HUES6 (cell line): Measurements from ENCODE around the gene SFXN1.

Experiments used
- H3K27ac ChIP-seq: 2 replicates; pipeline ENCODE4 v1.7.0; 2013; ENCODE audit warnings: low read depth, mild to moderate bottlenecking, low read length, inconsistent platforms
- H3K27me3 ChIP-seq: 2 replicates; pipeline ENCODE4 v1.6.1; 2013; ENCODE audit warnings: low read length; ENCODE audit not compliant: control insufficient read depth, insufficient read depth
- H3K36me3 ChIP-seq: 2 replicates; pipeline ENCODE4 v1.6.1; 2013; ENCODE audit warnings: low read length; ENCODE audit not compliant: control insufficient read depth, insufficient read depth
- H3K4me1 ChIP-seq: 2 replicates; pipeline ENCODE4 v1.6.1; 2013; ENCODE audit warnings: low read length; ENCODE audit not compliant: control insufficient read depth, insufficient read depth
- H3K4me3 ChIP-seq: 2 replicates; pipeline ENCODE4 v1.5.1; 2013; ENCODE audit warnings: low read depth, low read length
- H3K9ac ChIP-seq: one replicate; pipeline ENCODE4 v1.6.1; 2013; ENCODE audit warnings: mild to moderate bottlenecking, low read length
- H3K9me3 ChIP-seq: 2 replicates; pipeline ENCODE4 v1.6.1; 2013; ENCODE audit warnings: low read depth, low read length; ENCODE audit not compliant: control insufficient read depth, insufficient read depth

The SFXN1 gene

GRCh38 chr5:175466700-175467318 lies 11.6 kb upstream of the SFXN1 start:
- Histone ChIP-seq H3K9me3 (peaks cover 2% of the 10 kb centered on the region), H3K4me3 (no peak overlapping the region), H3K4me1 (0 out of 2 replicates have a peak, but pooled peaks cover 3% of the 10 kb centered on the region), H3K27me3 (no peaks in the 10 kb centered on the region), H3K9ac (no peak overlapping the region), H3K27ac (no peak overlapping the region), H3K36me3 (no peaks in the 10 kb centered on the region)

- H3K27me3 ChIP-seq: no peaks in the 10 kb centered on the region
- H3K9ac ChIP-seq: no peak overlapping the region
- 0 out of 2 replicates have a peak, but pooled peaks cover 3% of the 10 kb centered on the region for H3K4me1 ChIP-seq
- no peak overlapping the region for H3K27ac ChIP-seq
- no peaks in the 10 kb centered on the region for H3K36me3 ChIP-seq
- no peaks in the 10 kb centered on the region for H3K9me3 ChIP-seq
- no peak overlapping the region for H3K4me3 ChIP-seq
Measured at GRCh38 chr5:175467983-175468690, 10.2 kb upstream of the SFXN1 start.

GRCh38 chr5:175468892-175469291 lies 9.5 kb upstream of the SFXN1 start:
- H3K9ac ChIP-seq: no peak overlapping the region
- 0 out of 2 replicates have a peak, but pooled peaks cover 3% of the 10 kb centered on the region for H3K4me1 ChIP-seq
- H3K9me3 ChIP-seq: no peaks in the 10 kb centered on the region
- H3K4me3 ChIP-seq: no peak overlapping the region
- H3K27ac ChIP-seq: no peak overlapping the region
- no peaks in the 10 kb centered on the region for H3K27me3 ChIP-seq
- no peaks in the 10 kb centered on the region for H3K36me3 ChIP-seq

GRCh38 chr5:175469916-175470315 lies 8.4 kb upstream of the SFXN1 start:
- Histone ChIP-seq H3K4me1 (no peaks in the 10 kb centered on the region), H3K4me3 (no peak overlapping the region), H3K27me3 (no peaks in the 10 kb centered on the region), H3K36me3 (no peaks in the 10 kb centered on the region), H3K27ac (no peak overlapping the region), H3K9ac (no peak overlapping the region), H3K9me3 (no peaks in the 10 kb centered on the region)

DNA sequence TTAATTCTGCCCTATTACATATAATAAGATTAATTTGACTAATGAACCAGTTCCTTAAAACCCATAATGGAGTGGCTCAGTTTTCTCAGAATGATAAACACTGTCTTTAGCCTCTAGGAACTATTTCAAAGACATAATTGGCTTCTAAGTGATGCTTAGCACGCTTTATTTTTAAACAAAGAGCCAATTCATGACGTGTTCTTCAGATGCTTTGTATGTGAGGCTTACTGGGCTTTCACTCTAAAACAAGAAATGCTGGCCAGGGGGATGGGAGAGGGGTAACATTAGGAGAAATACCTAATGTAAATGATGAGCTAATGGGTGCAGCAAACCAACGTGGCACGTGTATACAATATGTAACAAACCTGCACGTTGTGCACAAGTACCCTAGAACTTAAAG lies 7.6 kb upstream of the SFXN1 start:
- Histone ChIP-seq H3K27me3 (no peaks in the 10 kb centered on the region), H3K4me1 (no peaks in the 10 kb centered on the region), H3K36me3 (no peaks in the 10 kb centered on the region), H3K4me3 (no peak overlapping the region), H3K9ac (no peak overlapping the region), H3K9me3 (no peaks in the 10 kb centered on the region), H3K27ac (no peak overlapping the region)

GRCh38 chr5:175471196-175471595 lies 7.2 kb upstream of the SFXN1 start:
- Histone ChIP-seq H3K27ac (no peak overlapping the region), H3K27me3 (peaks cover under 1% of the 10 kb centered on the region; the same call in 1 of the 2 replicates), H3K4me3 (no peak overlapping the region), H3K9ac (no peak overlapping the region), H3K36me3 (no peaks in the 10 kb centered on the region), H3K4me1 (no peaks in the 10 kb centered on the region), H3K9me3 (no peaks in the 10 kb centered on the region)

GRCh38 chr5:175471628-175472027 lies 6.7 kb upstream of the SFXN1 start:
- Histone ChIP-seq H3K27ac (no peak overlapping the region), H3K9ac (no peak overlapping the region), H3K36me3 (no peaks in the 10 kb centered on the region), H3K9me3 (no peaks in the 10 kb centered on the region), H3K4me3 (no peak overlapping the region), H3K27me3 (peaks cover 5% of the 10 kb centered on the region; the same call in 1 of the 2 replicates), H3K4me1 (no peaks in the 10 kb centered on the region)

DNA sequence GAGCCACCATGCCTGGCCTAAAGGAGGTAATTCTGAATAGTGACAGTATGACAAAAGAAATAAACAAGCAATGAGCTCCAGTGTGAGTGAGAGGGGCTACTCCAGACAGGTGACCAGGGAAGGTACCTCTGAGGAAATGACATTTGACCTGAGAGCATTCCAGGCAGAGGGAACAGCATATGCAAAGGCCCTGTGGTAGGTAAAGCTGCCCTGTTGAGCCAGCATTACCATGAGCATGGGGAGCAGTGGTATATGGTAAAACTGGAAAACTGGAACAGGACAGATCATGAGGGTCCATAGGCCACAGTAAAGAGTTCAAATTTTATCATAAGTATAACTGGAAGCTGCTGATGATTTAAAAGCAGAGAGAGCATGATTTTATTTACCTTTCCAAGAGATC lies 6.0 kb upstream of the SFXN1 start:
- H3K9ac ChIP-seq: no peak overlapping the region
- no peaks in the 10 kb centered on the region for H3K36me3 ChIP-seq
- H3K4me3 ChIP-seq: no peak overlapping the region
- no peaks in the 10 kb centered on the region for H3K4me1 ChIP-seq
- no peak overlapping the region for H3K27ac ChIP-seq
- H3K27me3 ChIP-seq: peaks cover 12% of the 10 kb centered on the region
- H3K9me3 ChIP-seq: no peaks in the 10 kb centered on the region

DNA sequence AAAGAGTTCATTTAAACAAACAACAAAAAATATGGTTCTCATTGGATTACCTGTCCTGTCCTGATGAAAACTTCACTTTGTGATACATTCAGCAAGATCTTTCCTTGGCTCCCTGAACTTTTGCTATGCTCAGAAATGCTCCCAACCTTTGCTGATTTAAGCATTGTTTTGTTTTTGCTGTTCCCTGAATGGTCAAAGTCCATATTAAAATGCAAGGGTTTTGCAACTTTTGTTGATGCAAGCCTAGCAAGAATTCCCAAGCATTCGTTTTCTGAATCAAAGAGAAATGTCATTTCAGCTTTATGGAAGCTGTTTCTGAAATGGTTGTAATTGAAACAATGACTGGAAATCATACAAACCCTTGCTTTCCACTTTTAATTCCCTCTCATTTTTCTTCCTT lies 3.1 kb upstream of the SFXN1 start:
- Histone ChIP-seq H3K9me3 (no peaks in the 10 kb centered on the region), H3K4me3 (no peak overlapping the region), H3K27ac (no peak overlapping the region), H3K36me3 (no peaks in the 10 kb centered on the region), H3K4me1 (peaks cover 9% of the 10 kb centered on the region), H3K9ac (no peak overlapping the region), H3K27me3 (peaks cover 20% of the 10 kb centered on the region)

DNA sequence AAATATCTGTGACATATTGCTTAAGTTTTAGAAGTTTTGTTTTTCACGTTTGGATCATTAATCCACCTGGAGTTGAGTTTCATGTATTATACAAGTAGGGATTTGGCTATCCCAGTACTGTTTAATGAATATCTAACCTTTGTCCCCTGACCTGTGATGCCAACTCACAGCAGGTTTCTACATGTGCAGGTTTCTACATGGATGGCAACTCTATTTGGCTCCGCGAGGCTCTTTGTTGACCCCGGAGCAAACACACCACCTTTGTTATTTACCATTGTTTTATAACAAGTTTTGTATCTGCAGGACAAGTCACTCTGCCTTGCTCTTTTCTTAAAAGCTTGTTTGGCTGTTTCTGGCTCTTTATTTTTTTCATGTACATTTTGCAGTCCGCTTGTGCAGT lies 920 bp upstream of the SFXN1 start:
- H3K27me3 ChIP-seq: peaks cover 20% of the 10 kb centered on the region
- peaks cover 9% of the 10 kb centered on the region for H3K4me1 ChIP-seq
- H3K9me3 ChIP-seq: no peaks in the 10 kb centered on the region
- H3K4me3 ChIP-seq: no peak overlapping the region
- peaks cover 18% of the 10 kb centered on the region for H3K36me3 ChIP-seq
- H3K9ac ChIP-seq: no peak overlapping the region
- H3K27ac ChIP-seq: no peak overlapping the region

GRCh38 chr5:175478008-175478383 lies 364 bp upstream of the SFXN1 start:
- Histone ChIP-seq H3K27me3 (peaks cover 20% of the 10 kb centered on the region), H3K36me3 (peaks cover 22% of the 10 kb centered on the region), H3K4me1 (peaks cover 9% of the 10 kb centered on the region), H3K9me3 (no peaks in the 10 kb centered on the region), H3K27ac (no peak overlapping the region), H3K9ac (peak overlapping the region; percentile 89), H3K4me3 (peak overlapping the region; percentile 87)
